ENCODE data around the gene MOB2.

Gene MOB2

GRCh38 chr11:1428762-1429316 lies 57.7 kb downstream of the MOB2 start:
- in situ Hi-C loops (cut with HindIII; ENCODE audit: low sequenced_read_pairs): no loop called here

GRCh38 chr11:1425439-1425838 lies 61.1 kb downstream of the MOB2 start:
- in situ Hi-C loops (cut with HindIII; ENCODE audit: low sequenced_read_pairs): no loop called here

GRCh38 chr11:1425006-1425405 lies 61.6 kb downstream of the MOB2 start:
- in situ Hi-C loops (cut with HindIII; ENCODE audit: low sequenced_read_pairs): no loop called here

GRCh38 chr11:1423406-1423805 lies 63.2 kb downstream of the MOB2 start:
- in situ Hi-C loops (cut with HindIII; ENCODE audit: low sequenced_read_pairs): loop anchor here (5.0 kb wide), 1 partner anchor 36 kb away; the partner anchor contains the start of gene BRSK2

GRCh38 chr11:1422981-1423380 lies 63.6 kb downstream of the MOB2 start:
- in situ Hi-C loops (cut with HindIII; ENCODE audit: low sequenced_read_pairs): loop anchor here (5.0 kb wide), 1 partner anchor 36 kb away; the partner anchor contains the start of gene BRSK2

- in situ Hi-C loops (cut with HindIII; ENCODE audit: low sequenced_read_pairs): loop anchor here (5.0 kb wide), 1 partner anchor 35 kb away; the partner anchor contains the start of gene BRSK2
Observed at GRCh38 chr11:1422481-1422880, 64.1 kb downstream of the MOB2 start.

GRCh38 chr11:1421291-1421690 lies 65.3 kb downstream of the MOB2 start:
- in situ Hi-C loops (cut with HindIII; ENCODE audit: low sequenced_read_pairs): loop anchor here (5.0 kb wide), 1 partner anchor 34 kb away; the partner anchor contains the start of gene BRSK2

- in situ Hi-C loops (cut with HindIII; ENCODE audit: low sequenced_read_pairs): loop anchor here (5.0 kb wide), 1 partner anchor 33 kb away; the partner anchor contains the start of gene BRSK2
Observed at GRCh38 chr11:1419811-1420210, 66.8 kb downstream of the MOB2 start.
